HG03159 (cell line): ENCODE data around the gene PTBP3.
"Not testable (repeated sequence)": the region's sequence is repeated elsewhere in the genome, so short reads cannot be mapped to it uniquely, and the experiment has no call there.

Experiments used
- ATAC-seq: cut with Tn5 transposase; IDR thresholded peaks from one replicate; pipeline ENCODE4 v1.9.1; 2021; ENCODE audit warnings: mild to moderate bottlenecking, moderate library complexity; ENCODE audit not compliant: unreplicated experiment

Gene PTBP3

GRCh38 chr9:112332977-112333638 lies at the start of gene PTBP3:
Gene PTBP3 (minus strand): TSS chr9:112333619. CDS start chr9:112297865, 35,754 bp downstream.
- ATAC-seq = peak; percentile 56

GRCh38 chr9:112382501-112383364 lies 49.3 kb upstream of the PTBP3 start:
- ATAC-seq = no peak

GRCh38 chr9:112382066-112382465 lies 48.6 kb upstream of the PTBP3 start:
- no peak for ATAC-seq

- ATAC-seq = no peak
These were observed 47.4 kb upstream of the PTBP3 start for GRCh38 chr9:112380825-112381221.

GRCh38 chr9:112380102-112380824 lies 46.8 kb upstream of the PTBP3 start, which contains the start of gene HSDL2:
Gene HSDL2 (plus strand): TSS chr9:112380108. CDS start chr9:112380164, 56 bp downstream.
- ATAC-seq = no peak

GRCh38 chr9:112379177-112380101 lies 46.0 kb upstream of the PTBP3 start:
- ATAC-seq = peak; percentile 79

GRCh38 chr9:112378328-112379176 lies 45.1 kb upstream of the PTBP3 start:
- ATAC-seq = peak; percentile 1

- ATAC-seq = no peak
These were observed 44.4 kb upstream of the PTBP3 start for GRCh38 chr9:112377684-112378327.

- no peak for ATAC-seq
These were observed 43.7 kb upstream of the PTBP3 start for GRCh38 chr9:112377087-112377486.

- ATAC-seq = no peak
These were observed 41.9 kb upstream of the PTBP3 start for GRCh38 chr9:112375361-112375760.

GRCh38 chr9:112374232-112374631 lies 40.8 kb upstream of the PTBP3 start:
- not testable (repeated sequence) for ATAC-seq

- ATAC-seq = not testable (repeated sequence)
These were observed 40.2 kb upstream of the PTBP3 start for GRCh38 chr9:112373666-112374065.

GRCh38 chr9:112371060-112371459 lies 37.6 kb upstream of the PTBP3 start:
- no peak for ATAC-seq

GRCh38 chr9:112369817-112370216 lies 36.4 kb upstream of the PTBP3 start:
- ATAC-seq = no peak

- no peak for ATAC-seq
These were observed 34.0 kb upstream of the PTBP3 start for GRCh38 chr9:112367465-112367864.

- no peak for ATAC-seq
These were observed 33.2 kb upstream of the PTBP3 start for GRCh38 chr9:112366591-112366990.

- not testable (repeated sequence) for ATAC-seq
These were observed 31.8 kb upstream of the PTBP3 start for GRCh38 chr9:112365257-112365656.

- ATAC-seq = no peak
These were observed 31.3 kb upstream of the PTBP3 start for GRCh38 chr9:112364761-112365160.

- no peak for ATAC-seq
These were observed 28.2 kb upstream of the PTBP3 start for GRCh38 chr9:112361601-112362000.
